Activated naive CD4-positive, alpha-beta T cell treated with anti-CD3 and anti-CD28 coated beads for 36 hours (primary cell): ENCODE data around the gene TRIM42. TPM values are rescaled to one million over a fixed set of nuclear protein-coding genes. Genes with fewer than 3 reads are reported as not detected.

Experiments
- CTCF ChIA-PET: fragments of 350-600 bp; sonication (Branson Sonifier 250); formaldehyde crosslinking; loops from one replicate; lab custom pipeline; 2021; ENCODE audit warnings: antibody characterized with exemption; lab: Charles Lee
- DNase-seq: peaks from one replicate; pipeline ENCODE4 v3.0.0-alpha.2; 2020
- H3K27ac Mint-ChIP-seq: one replicate; pipeline ENCODE4 v1.8.0; 2021; ENCODE audit warnings: mild to moderate bottlenecking, mixed read lengths
- H3K27me3 Mint-ChIP-seq: one replicate; pipeline ENCODE4 v1.8.0; 2021; ENCODE audit warnings: low read depth, mixed read lengths
- H3K36me3 Mint-ChIP-seq: one replicate; pipeline ENCODE4 v1.8.0; 2021; ENCODE audit warnings: low read depth, mixed read lengths
- H3K4me1 Mint-ChIP-seq: one replicate; pipeline ENCODE4 v1.8.0; 2021; ENCODE audit warnings: low read depth, mixed read lengths
- H3K4me3 Mint-ChIP-seq: one replicate; pipeline ENCODE4 v1.8.0; 2021; ENCODE audit warnings: mild to moderate bottlenecking, moderate library complexity, mixed read lengths
- H3K9me3 Mint-ChIP-seq: one replicate; pipeline ENCODE4 v1.8.0; 2021; ENCODE audit warnings: mixed read lengths
- intact Hi-C: fragments of 100-400 bp; cut with micrococcal nuclease; formaldehyde crosslinking; loops from one replicate; pipeline ENCODE4 v1.15.1; 2023
- total RNA-seq, 2 experiments: library from RNA; stranded (reverse); gene quantifications; one replicate each; pipeline ENCODE4 v1.2.3, GENCODE V29; 2021

The TRIM42 gene
- total RNA-seq, 2 experiments from 2014 or later, result not detected

GRCh38 chr3:140715035-140715434, 37.2 kb downstream of the TRIM42 start:
- no peaks in the 10 kb centered on the region for H3K4me1 Mint-ChIP-seq
- CTCF ChIA-PET, result interaction anchor here (0.6 kb wide), 1 partner anchor 1771 kb away, joined by 3 read pairs; no protein-coding TSS in a partner anchor
- H3K36me3 Mint-ChIP-seq, result no peaks in the 10 kb centered on the region
- no peaks in the 10 kb centered on the region for H3K9me3 Mint-ChIP-seq
- peaks cover 2% of the 10 kb centered on the region for H3K27me3 Mint-ChIP-seq
- DNase-seq, result no peak
- no peak overlapping the region for H3K27ac Mint-ChIP-seq
- H3K4me3 Mint-ChIP-seq, result no peak overlapping the region
- intact Hi-C loops, result no loop called here

- Mint-ChIP-seq H3K27ac (no peak overlapping the region), H3K36me3 (no peaks in the 10 kb centered on the region), H3K4me1 (no peaks in the 10 kb centered on the region), H3K9me3 (no peaks in the 10 kb centered on the region), H3K4me3 (no peak overlapping the region), H3K27me3 (peaks cover under 1% of the 10 kb centered on the region)
- DNase-seq, result no peak
- CTCF ChIA-PET, result no interaction called here
- intact Hi-C loops, result no loop called here
These were observed 40.1 kb downstream of the TRIM42 start for GRCh38 chr3:140717921-140718320.

GRCh38 chr3:140719841-140720614, 42.2 kb downstream of the TRIM42 start:
- H3K27me3 Mint-ChIP-seq, result no peaks in the 10 kb centered on the region
- CTCF ChIA-PET, result interaction anchor here (0.8 kb wide), 1 partner anchor 121 kb away, joined by 3 read pairs; no protein-coding TSS in a partner anchor

GRCh38 chr3:140723576-140723975, 45.7 kb downstream of the TRIM42 start:
- Mint-ChIP-seq H3K36me3 (no peaks in the 10 kb centered on the region), H3K9me3 (no peaks in the 10 kb centered on the region), H3K27me3 (no peaks in the 10 kb centered on the region), H3K4me1 (no peaks in the 10 kb centered on the region), H3K27ac (no peak overlapping the region), H3K4me3 (no peak overlapping the region)
- CTCF ChIA-PET, result no interaction called here
- intact Hi-C loops, result no loop called here
- no peak for DNase-seq

More at GRCh38 chr3:140719841-140720614, 42.2 kb downstream of the TRIM42 start:
- no peaks in the 10 kb centered on the region for H3K9me3 Mint-ChIP-seq
- H3K36me3 Mint-ChIP-seq, result no peaks in the 10 kb centered on the region
- DNase-seq, result no peak
- no peak overlapping the region for H3K4me3 Mint-ChIP-seq
- intact Hi-C loops, result no loop called here
- no peak overlapping the region for H3K27ac Mint-ChIP-seq
- H3K4me1 Mint-ChIP-seq, result no peaks in the 10 kb centered on the region

- H3K9me3 Mint-ChIP-seq, result no peaks in the 10 kb centered on the region
- no peak overlapping the region for H3K27ac Mint-ChIP-seq
- H3K4me1 Mint-ChIP-seq, result no peaks in the 10 kb centered on the region
- no peaks in the 10 kb centered on the region for H3K36me3 Mint-ChIP-seq
- intact Hi-C loops, result no loop called here
- H3K27me3 Mint-ChIP-seq, result no peaks in the 10 kb centered on the region
- CTCF ChIA-PET, result no interaction called here
- H3K4me3 Mint-ChIP-seq, result no peak overlapping the region
- DNase-seq, result no peak
These were observed 47.3 kb downstream of the TRIM42 start for GRCh38 chr3:140724856-140725812.

GRCh38 chr3:140726066-140726465, 48.2 kb downstream of the TRIM42 start:
- intact Hi-C loops, result no loop called here
- Mint-ChIP-seq H3K27ac (no peak overlapping the region), H3K27me3 (no peaks in the 10 kb centered on the region), H3K4me1 (no peaks in the 10 kb centered on the region), H3K4me3 (no peak overlapping the region), H3K9me3 (no peaks in the 10 kb centered on the region), H3K36me3 (no peaks in the 10 kb centered on the region)
- DNase-seq, result no peak
- CTCF ChIA-PET, result no interaction called here

- intact Hi-C loops, result no loop called here
- Mint-ChIP-seq H3K4me3 (no peak overlapping the region), H3K4me1 (no peaks in the 10 kb centered on the region), H3K27ac (no peak overlapping the region), H3K9me3 (no peaks in the 10 kb centered on the region), H3K36me3 (no peaks in the 10 kb centered on the region), H3K27me3 (no peaks in the 10 kb centered on the region)
- DNase-seq, result no peak
- CTCF ChIA-PET, result interaction anchor here (0.8 kb wide), 1 partner anchor 40 kb away, joined by 3 read pairs; no protein-coding TSS in a partner anchor
These were observed 50.0 kb downstream of the TRIM42 start for GRCh38 chr3:140727886-140728285.

GRCh38 chr3:140731440-140732119, 53.7 kb downstream of the TRIM42 start:
- intact Hi-C loops, result no loop called here
- Mint-ChIP-seq H3K9me3 (no peaks in the 10 kb centered on the region), H3K27me3 (peaks cover 7% of the 10 kb centered on the region), H3K27ac (no peak overlapping the region), H3K4me1 (no peaks in the 10 kb centered on the region), H3K4me3 (no peak overlapping the region), H3K36me3 (no peaks in the 10 kb centered on the region)
- DNase-seq, result no peak
- CTCF ChIA-PET, result interaction anchor here (0.7 kb wide), 1 partner anchor 117 kb away, joined by 3 read pairs; no protein-coding TSS in a partner anchor

GRCh38 chr3:140733623-140734022, 55.8 kb downstream of the TRIM42 start:
- CTCF ChIA-PET, result no interaction called here
- no peak for DNase-seq
- peaks cover 11% of the 10 kb centered on the region for H3K27me3 Mint-ChIP-seq
- H3K9me3 Mint-ChIP-seq, result no peaks in the 10 kb centered on the region
- no peaks in the 10 kb centered on the region for H3K4me1 Mint-ChIP-seq
- H3K27ac Mint-ChIP-seq, result no peak overlapping the region
- intact Hi-C loops, result no loop called here
- H3K36me3 Mint-ChIP-seq, result no peaks in the 10 kb centered on the region
- H3K4me3 Mint-ChIP-seq, result no peak overlapping the region

GRCh38 chr3:140736863-140737460, 59.1 kb downstream of the TRIM42 start:
- intact Hi-C loops, result no loop called here
- DNase-seq, result peak; percentile 35
- no peak overlapping the region for H3K4me3 Mint-ChIP-seq
- no peaks in the 10 kb centered on the region for H3K36me3 Mint-ChIP-seq
- no peaks in the 10 kb centered on the region for H3K4me1 Mint-ChIP-seq
- H3K27me3 Mint-ChIP-seq, result peaks cover 11% of the 10 kb centered on the region
- CTCF ChIA-PET, result interaction anchor here (0.8 to 1.1 kb wide), 3 partner anchors 11 to 796 kb away, joined by 3 read pairs; no protein-coding TSS in a partner anchor
- no peaks in the 10 kb centered on the region for H3K9me3 Mint-ChIP-seq
- no peak overlapping the region for H3K27ac Mint-ChIP-seq

GRCh38 chr3:140742116-140742515, 64.3 kb downstream of the TRIM42 start:
- Mint-ChIP-seq H3K36me3 (no peaks in the 10 kb centered on the region), H3K4me1 (no peaks in the 10 kb centered on the region), H3K27ac (no peak overlapping the region), H3K9me3 (no peaks in the 10 kb centered on the region), H3K4me3 (no peak overlapping the region), H3K27me3 (peaks cover 8% of the 10 kb centered on the region)
- intact Hi-C loops, result no loop called here
- DNase-seq, result no peak
- CTCF ChIA-PET, result no interaction called here
